Activated CD4-positive, alpha-beta T cell treated with anti-CD3 and anti-CD28 coated beads for 36 hours (primary cell): ENCODE measurements around the gene CARNS1. TPM values are rescaled to one million over a fixed set of nuclear protein-coding genes. Genes with fewer than 3 reads are reported as not detected.

ENCODE experiments used
- ATAC-seq: fragments of 200-7000 bp; cut with Tn5 transposase; one replicate; pipeline ENCODE4 v1.10.0; 2021; ENCODE audit warnings: mild to moderate bottlenecking, moderate library complexity
- CTCF ChIA-PET: fragments of 350-600 bp; sonication (Branson Sonifier 250); formaldehyde crosslinking; loops from one replicate; lab custom pipeline; 2021; ENCODE audit warnings: antibody characterized with exemption; lab: Charles Lee
- POLR2A ChIA-PET: fragments of 350-600 bp; sonication (Branson Sonifier 250); formaldehyde crosslinking; loops from one replicate; lab custom pipeline; 2021; ENCODE audit warnings: antibody characterized with exemption, inconsistent platforms; lab: Charles Lee
- DNase-seq: peaks from one replicate; pipeline ENCODE4 v3.0.0-alpha.2; 2020
- H3K27ac Mint-ChIP-seq: one replicate; pipeline ENCODE4 v1.8.0; 2021; ENCODE audit warnings: mixed read lengths
- H3K27me3 Mint-ChIP-seq: one replicate; pipeline ENCODE4 v1.8.0; 2021; ENCODE audit warnings: mixed read lengths
- H3K36me3 Mint-ChIP-seq: one replicate; pipeline ENCODE4 v1.8.0; 2021; ENCODE audit warnings: low read depth, mixed read lengths
- H3K4me1 Mint-ChIP-seq: one replicate; pipeline ENCODE4 v1.8.0; 2021; ENCODE audit warnings: mixed read lengths
- H3K4me3 Mint-ChIP-seq: one replicate; pipeline ENCODE4 v1.8.0; 2021; ENCODE audit warnings: mild to moderate bottlenecking, moderate library complexity, mixed read lengths
- H3K9me3 Mint-ChIP-seq: one replicate; pipeline ENCODE4 v1.8.0; 2021; ENCODE audit warnings: low read depth, mixed read lengths
- intact Hi-C, 2 experiments: fragments of 100-400 bp; cut with DNase I in 1 of 2; cut with micrococcal nuclease in 1 of 2; formaldehyde crosslinking; loops; one replicate each; pipeline versions ENCODE4 v1.14.2 to v1.15.1; 2022 to 2024; cut with DNase I, micrococcal nuclease
- total RNA-seq, 2 experiments: library from RNA; stranded (reverse); gene quantifications; one replicate each; pipeline ENCODE4 v1.2.3, GENCODE V29; 2021

The CARNS1 gene
- total RNA-seq, 2 experiments from 2014 or later: 1.5 to 1.6 TPM

- H3K36me3 Mint-ChIP-seq: no peaks in the 10 kb centered on the region
- peak overlapping the region; percentile 58 for H3K4me3 Mint-ChIP-seq
- intact Hi-C loops: no loop called here
- peaks cover 42% of the 10 kb centered on the region for H3K4me1 Mint-ChIP-seq
- H3K27ac Mint-ChIP-seq: no peak overlapping the region
- POLR2A ChIA-PET: no interaction called here
- ATAC-seq (peak; percentile 28), DNase-seq (peak; percentile 40)
- CTCF ChIA-PET: interaction anchor here (0.6 to 4.1 kb wide), 13 partner anchors 10 to 259 kb away, joined by 3 to 44 read pairs (median 6); partner anchors contain the start of gene NUDT8
- peaks cover 32% of the 10 kb centered on the region for H3K27me3 Mint-ChIP-seq
- H3K9me3 Mint-ChIP-seq: no peaks in the 10 kb centered on the region
Measured at GRCh38 chr11:67371189-67371910, 44.1 kb upstream of the CARNS1 start.

- DNase-seq (no peak), ATAC-seq (no peak)
- Mint-ChIP-seq H3K27ac (no peak overlapping the region), H3K27me3 (peaks cover 32% of the 10 kb centered on the region), H3K4me1 (peaks cover 42% of the 10 kb centered on the region), H3K4me3 (peak overlapping the region; percentile 58), H3K9me3 (no peaks in the 10 kb centered on the region), H3K36me3 (no peaks in the 10 kb centered on the region)
- POLR2A ChIA-PET: no interaction called here
- CTCF ChIA-PET: interaction anchor here (0.6 to 4.1 kb wide), 7 partner anchors 9 to 194 kb away, joined by 3 to 44 read pairs (median 6); partner anchors contain the start of gene PPP1CA
- intact Hi-C loops: no loop called here
Measured at GRCh38 chr11:67371911-67372320, 43.6 kb upstream of the CARNS1 start.

- H3K4me3 Mint-ChIP-seq: no peak overlapping the region
- POLR2A ChIA-PET: no interaction called here
- peaks cover 42% of the 10 kb centered on the region for H3K4me1 Mint-ChIP-seq
- H3K27ac Mint-ChIP-seq: no peak overlapping the region
- intact Hi-C loops: no loop called here
- peaks cover 34% of the 10 kb centered on the region for H3K27me3 Mint-ChIP-seq
- CTCF ChIA-PET: interaction anchor here (0.6 to 20.0 kb wide), 8 partner anchors 9 to 41 kb away, joined by 3 to 445 read pairs (median 10); partner anchors contain the start of genes POLD4 and PPP1CA
- H3K9me3 Mint-ChIP-seq: no peaks in the 10 kb centered on the region
- no peak for DNase-seq
- no peak for ATAC-seq
- no peaks in the 10 kb centered on the region for H3K36me3 Mint-ChIP-seq
Measured at GRCh38 chr11:67372321-67372992, 43.0 kb upstream of the CARNS1 start.

GRCh38 chr11:67372993-67373647, 42.4 kb upstream of the CARNS1 start, which contains the start of gene CLCF1:
CLCF1 (minus strand) TSS chr11:67373598; CDS start chr11:67373539, 59 bp downstream.
- DNase-seq: peak; percentile 41
- no peaks in the 10 kb centered on the region for H3K9me3 Mint-ChIP-seq
- POLR2A ChIA-PET: no interaction called here

GRCh38 chr11:67373648-67374570, 41.6 kb upstream of the CARNS1 start:
- H3K36me3 Mint-ChIP-seq: no peaks in the 10 kb centered on the region
- no peaks in the 10 kb centered on the region for H3K9me3 Mint-ChIP-seq
- intact Hi-C loops: no loop called here
- CTCF ChIA-PET: interaction anchor here (0.7 to 20.0 kb wide), 9 partner anchors 9 to 199 kb away, joined by 3 to 445 read pairs (median 3); partner anchors contain the start of gene POLD4
- peak overlapping the region; percentile 75 for H3K27ac Mint-ChIP-seq
- DNase-seq: peak; percentile 71
- POLR2A ChIA-PET: no interaction called here
- H3K4me1 Mint-ChIP-seq: peaks cover 32% of the 10 kb centered on the region
- H3K4me3 Mint-ChIP-seq: peak overlapping the region; percentile 73
- peak; percentile 51 for ATAC-seq
- H3K27me3 Mint-ChIP-seq: peaks cover 32% of the 10 kb centered on the region

More at GRCh38 chr11:67372993-67373647, 42.4 kb upstream of the CARNS1 start, which contains the start of gene CLCF1:
- intact Hi-C loops: no loop called here
- peak within 1 kb of the TSS; percentile 75 for H3K27ac Mint-ChIP-seq
- CTCF ChIA-PET: interaction anchor here (0.7 to 20.0 kb wide), 5 partner anchors 8 to 56 kb away, joined by 3 to 445 read pairs (median 10); partner anchors contain the start of gene POLD4
- peak; percentile 12 for ATAC-seq
- no peaks in the 10 kb centered on the region for H3K36me3 Mint-ChIP-seq
- H3K4me1 Mint-ChIP-seq: peaks cover 40% of the 10 kb centered on the region
- H3K4me3 Mint-ChIP-seq: peak within 1 kb of the TSS; percentile 73
- H3K27me3 Mint-ChIP-seq: peaks cover 34% of the 10 kb centered on the region

GRCh38 chr11:67374571-67375281, 40.8 kb upstream of the CARNS1 start:
- H3K4me3 Mint-ChIP-seq: peak overlapping the region; percentile 71
- POLR2A ChIA-PET: no interaction called here

GRCh38 chr11:67375320-67376055, 40.0 kb upstream of the CARNS1 start:
- Mint-ChIP-seq H3K36me3 (no peaks in the 10 kb centered on the region), H3K4me3 (no peak overlapping the region), H3K9me3 (no peaks in the 10 kb centered on the region), H3K27me3 (peaks cover 28% of the 10 kb centered on the region), H3K4me1 (peaks cover 25% of the 10 kb centered on the region), H3K27ac (no peak overlapping the region)
- intact Hi-C loops: no loop called here
- no peak for ATAC-seq
- no peak for DNase-seq
- POLR2A ChIA-PET: no interaction called here
- CTCF ChIA-PET: interaction anchor here (0.7 to 20.0 kb wide), 3 partner anchors 21 to 30 kb away, joined by 3 to 445 read pairs (median 13); partner anchors contain the start of gene POLD4

More at GRCh38 chr11:67374571-67375281, 40.8 kb upstream of the CARNS1 start:
- no peak for ATAC-seq
- Mint-ChIP-seq H3K36me3 (no peaks in the 10 kb centered on the region), H3K9me3 (no peaks in the 10 kb centered on the region), H3K27me3 (peaks cover 30% of the 10 kb centered on the region), H3K27ac (no peak overlapping the region), H3K4me1 (peaks cover 27% of the 10 kb centered on the region)
- DNase-seq: no peak
- intact Hi-C loops: no loop called here
- CTCF ChIA-PET: interaction anchor here (0.7 to 20.0 kb wide), 8 partner anchors 8 to 113 kb away, joined by 3 to 445 read pairs (median 3); partner anchors contain the start of gene POLD4

GRCh38 chr11:67376063-67376820, 39.2 kb upstream of the CARNS1 start:
- no peaks in the 10 kb centered on the region for H3K36me3 Mint-ChIP-seq
- peaks cover 23% of the 10 kb centered on the region for H3K27me3 Mint-ChIP-seq
- ATAC-seq (no peak), DNase-seq (no peak)
- no peak overlapping the region for H3K4me3 Mint-ChIP-seq
- intact Hi-C loops: no loop called here
- no peaks in the 10 kb centered on the region for H3K9me3 Mint-ChIP-seq
- POLR2A ChIA-PET: no interaction called here
- no peak overlapping the region for H3K27ac Mint-ChIP-seq
- CTCF ChIA-PET: interaction anchor here (0.8 to 20.0 kb wide), 4 partner anchors 11 to 238 kb away, joined by 4 to 445 read pairs (median 8); partner anchors contain the start of gene POLD4
- peaks cover 20% of the 10 kb centered on the region for H3K4me1 Mint-ChIP-seq
